ENCODE data around the gene KITLG. TPM values are rescaled to one million over a fixed set of nuclear protein-coding genes. Genes with fewer than 3 reads are reported as not detected.

The KITLG gene
- total RNA-seq, 2 donors from 2014 or later, result 4.4 to 4.9 TPM

DNA sequence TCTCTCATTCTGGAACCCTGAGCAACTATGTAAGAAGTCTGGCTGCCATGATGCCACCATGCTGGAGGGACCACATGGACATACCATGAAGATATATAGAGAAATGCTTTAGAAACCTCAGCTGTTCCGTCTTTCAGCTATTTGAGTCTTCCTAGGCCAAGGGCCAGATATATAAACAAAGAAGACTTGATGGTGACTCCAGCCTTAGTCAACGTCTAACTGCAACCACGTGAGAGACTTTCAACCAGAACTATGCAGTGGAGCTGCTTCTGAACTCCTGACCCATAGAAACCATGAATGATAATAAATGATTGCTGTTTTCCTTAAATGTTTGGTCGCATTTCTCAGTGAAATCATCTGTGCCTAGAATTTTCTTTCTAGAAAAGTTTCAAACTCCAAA lies 20.0 kb upstream of the KITLG start:
- no peak for TF ChIP-seq POLR2A (IDR thresholded peaks at IDR 0.05)
- TF ChIP-seq, protein P1, sequence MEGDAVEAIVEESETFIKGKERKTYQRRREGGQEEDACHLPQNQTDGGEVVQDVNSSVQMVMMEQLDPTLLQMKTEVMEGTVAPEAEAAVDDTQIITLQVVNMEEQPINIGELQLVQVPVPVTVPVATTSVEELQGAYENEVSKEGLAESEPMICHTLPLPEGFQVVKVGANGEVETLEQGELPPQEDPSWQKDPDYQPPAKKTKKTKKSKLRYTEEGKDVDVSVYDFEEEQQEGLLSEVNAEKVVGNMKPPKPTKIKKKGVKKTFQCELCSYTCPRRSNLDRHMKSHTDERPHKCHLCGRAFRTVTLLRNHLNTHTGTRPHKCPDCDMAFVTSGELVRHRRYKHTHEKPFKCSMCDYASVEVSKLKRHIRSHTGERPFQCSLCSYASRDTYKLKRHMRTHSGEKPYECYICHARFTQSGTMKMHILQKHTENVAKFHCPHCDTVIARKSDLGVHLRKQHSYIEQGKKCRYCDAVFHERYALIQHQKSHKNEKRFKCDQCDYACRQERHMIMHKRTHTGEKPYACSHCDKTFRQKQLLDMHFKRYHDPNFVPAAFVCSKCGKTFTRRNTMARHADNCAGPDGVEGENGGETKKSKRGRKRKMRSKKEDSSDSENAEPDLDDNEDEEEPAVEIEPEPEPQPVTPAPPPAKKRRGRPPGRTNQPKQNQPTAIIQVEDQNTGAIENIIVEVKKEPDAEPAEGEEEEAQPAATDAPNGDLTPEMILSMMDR (IDR thresholded peaks at IDR 0.05), result no peak
- Histone ChIP-seq H3K27ac (no peak overlapping the region), H3K27me3 (no peaks in the 10 kb centered on the region), H3K4me1 (no peaks in the 10 kb centered on the region), H3K9me3 (no peaks in the 10 kb centered on the region), H3K36me3 (replicated peaks in 1 of 2; ENCODE audit: insufficient read depth in 1 of 2, low read depth in 2 of 2) (no peaks in the 10 kb centered on the region), H3K4me3 (no peak overlapping the region)
- DNase-seq (no peak), ATAC-seq (no peak)
- WGBS, 2 donors, result 84 to 85% methylated on average over 4 of the region's 4 CpGs
- intact Hi-C loops (cut with DNase I), result no loop called here

GRCh38 chr12:88597365-88597764 lies 17.1 kb upstream of the KITLG start:
- TF ChIP-seq, protein P1 (IDR thresholded peaks at IDR 0.05), result no peak
- TF ChIP-seq POLR2A (IDR thresholded peaks at IDR 0.05), result no peak
- ATAC-seq (no peak), DNase-seq (no peak)
- no peaks in the 10 kb centered on the region for H3K27me3 ChIP-seq
- H3K36me3 ChIP-seq (replicated peaks in 1 of 2; ENCODE audit: insufficient read depth in 1 of 2, low read depth in 2 of 2), result no peaks in the 10 kb centered on the region
- H3K27ac ChIP-seq, result no peak overlapping the region
- H3K4me3 ChIP-seq, result no peak overlapping the region
- H3K4me1 ChIP-seq, result no peaks in the 10 kb centered on the region
- no peaks in the 10 kb centered on the region for H3K9me3 ChIP-seq
- intact Hi-C loops (cut with DNase I), result no loop called here

DNA sequence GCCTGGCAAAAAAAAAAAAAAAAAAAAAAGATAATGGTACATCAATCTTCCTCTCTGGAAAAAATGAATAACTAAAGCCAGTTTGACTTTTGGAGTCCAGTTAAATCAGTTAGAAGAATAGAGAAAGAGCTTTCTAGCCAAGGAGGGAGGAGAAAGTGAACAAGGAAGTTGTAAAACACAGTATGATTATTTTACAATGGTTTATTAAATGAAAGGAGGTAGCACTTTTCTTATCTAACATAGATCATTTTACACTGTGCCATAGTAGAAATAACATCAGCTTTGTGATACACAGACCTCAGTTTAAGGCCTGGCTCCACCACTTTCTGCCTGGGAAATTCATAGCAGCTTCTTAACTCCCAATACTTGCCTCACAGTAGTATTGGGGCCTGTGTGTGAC lies 15.4 kb upstream of the KITLG start:
- Histone ChIP-seq H3K27me3 (no peaks in the 10 kb centered on the region), H3K4me3 (no peak overlapping the region), H3K36me3 (replicated peaks in 1 of 2; ENCODE audit: insufficient read depth in 1 of 2, low read depth in 2 of 2) (no peaks in the 10 kb centered on the region), H3K27ac (no peak overlapping the region), H3K4me1 (no peaks in the 10 kb centered on the region), H3K9me3 (no peaks in the 10 kb centered on the region)
- DNase-seq (no peak), ATAC-seq (no peak)
- intact Hi-C loops (cut with DNase I), result no loop called here
- TF ChIP-seq, protein P1 (IDR thresholded peaks at IDR 0.05), result no peak
- TF ChIP-seq POLR2A (IDR thresholded peaks at IDR 0.05), result no peak

- Histone ChIP-seq H3K4me3 (no peak overlapping the region), H3K27me3 (no peaks in the 10 kb centered on the region), H3K9me3 (no peaks in the 10 kb centered on the region), H3K27ac (no peak overlapping the region), H3K4me1 (no peaks in the 10 kb centered on the region), H3K36me3 (replicated peaks in 1 of 2; ENCODE audit: insufficient read depth in 1 of 2, low read depth in 2 of 2) (no peaks in the 10 kb centered on the region)
- no peak for ATAC-seq
- intact Hi-C loops (cut with DNase I), result no loop called here
- 72 to 84% methylated on average over 4 of the region's 4 CpGs for WGBS, 2 donors
- DNase-seq, result no peak
- TF ChIP-seq, protein P1 (IDR thresholded peaks at IDR 0.05), result no peak
- TF ChIP-seq POLR2A (IDR thresholded peaks at IDR 0.05), result no peak
These were observed 14.5 kb upstream of the KITLG start for GRCh38 chr12:88594780-88595179.

GRCh38 chr12:88591343-88591742 lies 11.1 kb upstream of the KITLG start:
- WGBS, 2 donors, result 74 to 84% methylated on average over 2 of the region's 2 CpGs
- ATAC-seq (no peak), DNase-seq (no peak)
- no peaks in the 10 kb centered on the region for H3K4me1 ChIP-seq
- no peaks in the 10 kb centered on the region for H3K27me3 ChIP-seq
- H3K9me3 ChIP-seq, result peaks cover 0 to 6% (median 0%) of the 10 kb centered on the region in 3 donors
- TF ChIP-seq POLR2A (IDR thresholded peaks at IDR 0.05), result no peak
- TF ChIP-seq, protein P1 (IDR thresholded peaks at IDR 0.05), result no peak
- no peaks in the 10 kb centered on the region for H3K36me3 ChIP-seq (replicated peaks in 1 of 2; ENCODE audit: insufficient read depth in 1 of 2, low read depth in 2 of 2)
- no peak overlapping the region for H3K4me3 ChIP-seq
- H3K27ac ChIP-seq, result no peak overlapping the region
- intact Hi-C loops (cut with DNase I), result no loop called here
